PC-9 (cell line): Measurements from ENCODE around the gene SRGAP1. TPM values are rescaled to one million over a fixed set of nuclear protein-coding genes. Genes with fewer than 3 reads are reported as not detected.

Experiments
- BruUV-seq: library from RNA; stranded (reverse); fragments of 400-500 nt; replicated peaks from 2 replicates; lab custom pipeline; 2021; lab: Mats Ljungman, UMichigan
- CTCF ChIA-PET: fragments of 300-600 bp; sonication (Branson Sonifier 250); formaldehyde crosslinking; loops from one replicate; lab custom pipeline; 2022; ENCODE audit warnings: antibody characterized with exemption; lab: Charles Lee
- POLR2A ChIA-PET: fragments of 300-600 bp; sonication (Branson Sonifier 250); formaldehyde crosslinking; loops from one replicate; lab custom pipeline; 2022; ENCODE audit warnings: antibody characterized with exemption; ENCODE audit not compliant: unreplicated experiment; lab: Charles Lee
- DNase-seq, 2 experiments: peaks; one replicate each; pipeline versions ENCODE4 v3.0.0 to v3.0.0-alpha.2; 2015 to 2022; ENCODE audit warnings: mixed read lengths in 1 of 2
- H2AFZ ChIP-seq: fragments of 200-600 bp; sonication (generic); 2 replicates; pipeline ENCODE4 v1.8.1; 2017; ENCODE audit warnings: antibody characterized with exemption
- H3F3A ChIP-seq: fragments of 200-600 bp; sonication (generic); 2 replicates; pipeline ENCODE4 v1.8.1; 2017; ENCODE audit warnings: antibody characterized with exemption, mild to moderate bottlenecking, low read depth; ENCODE audit not compliant: insufficient read depth
- H3K27ac ChIP-seq: fragments of 200-600 bp; sonication (generic); 2 replicates; pipeline ENCODE4 v1.6.1; 2016; ENCODE audit warnings: mixed run types
- H3K27me3 ChIP-seq: fragments of 200-600 bp; sonication (generic); 2 replicates; pipeline ENCODE4 v1.6.1; 2016; ENCODE audit warnings: low read depth, mixed run types; ENCODE audit not compliant: insufficient read depth
- H3K36me3 ChIP-seq: fragments of 200-600 bp; sonication (generic); 2 replicates; pipeline ENCODE4 v1.6.1; 2016; ENCODE audit warnings: low read depth, mixed run types
- H3K4me1 ChIP-seq: fragments of 200-600 bp; sonication (generic); replicated peaks from 2 replicates; pipeline ENCODE4 v1.6.1; 2016; ENCODE audit warnings: mixed run types; ENCODE audit not compliant: insufficient read depth
- H3K4me2 ChIP-seq: fragments of 200-600 bp; sonication (generic); 2 replicates; pipeline ENCODE4 v1.6.1; 2017; ENCODE audit warnings: mixed run types
- H3K4me3 ChIP-seq: fragments of 200-600 bp; sonication (generic); 2 replicates; pipeline ENCODE4 v1.6.1; 2016; ENCODE audit warnings: mixed run types
- H3K79me2 ChIP-seq: fragments of 200-600 bp; sonication (generic); 2 replicates; pipeline ENCODE4 v1.6.1; 2017; ENCODE audit warnings: low read depth, mixed run types
- H3K9me2 ChIP-seq: fragments of 200-600 bp; sonication (generic); 2 replicates; pipeline ENCODE4 v1.8.1; 2017; ENCODE audit warnings: mild to moderate bottlenecking; ENCODE audit not compliant: insufficient read depth
- H3K9me3 ChIP-seq: fragments of 200-600 bp; sonication (generic); 2 replicates; pipeline ENCODE4 v1.8.1; 2016; ENCODE audit warnings: low read depth; ENCODE audit not compliant: insufficient read depth
- H4K20me1 ChIP-seq: fragments of 200-600 bp; sonication (generic); 2 replicates; pipeline ENCODE4 v1.8.1; 2017; ENCODE audit not compliant: insufficient read depth
- CTCF ChIP-seq: fragments of 200-600 bp; sonication (generic); conservative IDR thresholded peaks from 2 replicates; pipeline ENCODE4 v1.6.1; 2017; ENCODE audit warnings: mixed run types, antibody characterized with exemption, mild to moderate bottlenecking, moderate library complexity
- EZH2 ChIP-seq: fragments of 200-600 bp; sonication (generic); IDR thresholded peaks from 2 replicates; pipeline ENCODE4 v1.8.0; 2017; ENCODE audit warnings: antibody characterized with exemption, low read depth
- intact Hi-C: fragments of 100-400 bp; cut with micrococcal nuclease; formaldehyde crosslinking; loops from one replicate; pipeline ENCODE4 v1.10.0; 2022; ENCODE audit not compliant: unreplicated experiment
- total RNA-seq: library from RNA; stranded (reverse); gene quantifications from 2 replicates; pipeline ENCODE4 v1.2.3, GENCODE V29; 2021

SRGAP1 gene
- total RNA-seq, 1 experiment from 2014 or later, result 24.5 TPM

GRCh38 chr12:63935361-63935760, 90.9 kb downstream of the SRGAP1 start:
- TF ChIP-seq CTCF, result no peak
- TF ChIP-seq EZH2, result no peak
- Histone ChIP-seq H3K4me1 (peaks cover 9% of the 10 kb centered on the region; the same call in 1 of the 2 replicates), H3K27me3 (no peaks in the 10 kb centered on the region), H3K4me2 (no peak overlapping the region), H4K20me1 (no peaks in the 10 kb centered on the region), H3K79me2 (peaks cover 94% of the 10 kb centered on the region), H3F3A (no peaks in the 10 kb centered on the region; the same call in 1 of the 2 replicates), H3K9me2 (no peaks in the 10 kb centered on the region), H3K27ac (no peak overlapping the region), H3K36me3 (peaks cover 4% of the 10 kb centered on the region), H2AFZ (no peak overlapping the region), H3K9me3 (no peaks in the 10 kb centered on the region), H3K4me3 (no peak overlapping the region)
- ChIA-PET POLR2A (interaction anchor here (0.7 kb wide), 1 partner anchor 66 kb away, joined by 3 read pairs; no protein-coding TSS in a partner anchor), CTCF (no interaction called here)
- intact Hi-C loops, result no loop called here
- BruUV-seq, result no TSS peak
- no peak for DNase-seq

- Histone ChIP-seq H3K27me3 (no peaks in the 10 kb centered on the region), H3K9me3 (no peaks in the 10 kb centered on the region), H3K9me2 (no peaks in the 10 kb centered on the region; the same call in 1 of the 2 replicates), H2AFZ (no peak overlapping the region), H3K4me3 (no peak overlapping the region), H3F3A (no peaks in the 10 kb centered on the region; the same call in 1 of the 2 replicates), H3K36me3 (peaks cover 4% of the 10 kb centered on the region), H3K4me2 (no peak overlapping the region), H3K27ac (no peak overlapping the region), H4K20me1 (no peaks in the 10 kb centered on the region), H3K79me2 (peaks cover 94% of the 10 kb centered on the region), H3K4me1 (peaks cover 9% of the 10 kb centered on the region; the same call in 1 of the 2 replicates)
- CTCF ChIA-PET, result no interaction called here
- intact Hi-C loops, result no loop called here
- POLR2A ChIA-PET, result no interaction called here
- DNase-seq, result no peak
- TF ChIP-seq CTCF (no peak), EZH2 (no peak)
- no TSS peak for BruUV-seq
These were observed 93.1 kb downstream of the SRGAP1 start for GRCh38 chr12:63937378-63938316.

GRCh38 chr12:63940310-63941005, 96.0 kb downstream of the SRGAP1 start:
- H4K20me1 ChIP-seq, result no peaks in the 10 kb centered on the region
- H3K4me1 ChIP-seq, result no peaks in the 10 kb centered on the region
- BruUV-seq, result no TSS peak
- no peaks in the 10 kb centered on the region for H3K27me3 ChIP-seq
- H3K4me3 ChIP-seq, result no peak overlapping the region
- POLR2A ChIA-PET, result interaction anchor here (0.6 kb wide), 1 partner anchor 97 kb away, joined by 10 read pairs; no protein-coding TSS in a partner anchor
- TF ChIP-seq EZH2 (no peak), CTCF (no peak)
- no peak overlapping the region for H3K27ac ChIP-seq
- CTCF ChIA-PET, result no interaction called here
- peaks cover 3% of the 10 kb centered on the region; the same call in 1 of the 2 replicates for H3F3A ChIP-seq
- no peak overlapping the region for H3K4me2 ChIP-seq
- no peak for DNase-seq
- no peaks in the 10 kb centered on the region for H3K9me3 ChIP-seq
- peaks cover 7% of the 10 kb centered on the region for H3K36me3 ChIP-seq
- H3K79me2 ChIP-seq, result peaks cover 95% of the 10 kb centered on the region
- intact Hi-C loops, result loop anchor here (5.0 kb wide), 1 partner anchor 93 kb away; no protein-coding TSS in a partner anchor
- no peaks in the 10 kb centered on the region; the same call in 1 of the 2 replicates for H3K9me2 ChIP-seq
- H2AFZ ChIP-seq, result no peak overlapping the region
